Lower leg skin (tissue), 4 donors: ENCODE data around the gene ZBTB47. TPM values are rescaled to one million over a fixed set of nuclear protein-coding genes. Genes with fewer than 3 reads are reported as not detected.

Source experiments
- DNase-seq, 2 donors: peaks; one replicate each; pipeline ENCODE4 v3.0.0-alpha.2; 2019; ENCODE audit warnings: low spot score in 2 of 2
- H3K4me3 ChIP-seq: fragments of 200-600 bp; sonication (generic); 2 replicates; pipeline ENCODE4 v1.5.1; 2017; ENCODE audit warnings: mild to moderate bottlenecking, low read depth; ENCODE audit not compliant: poor library complexity, severe bottlenecking
- POLR2A ChIP-seq, 2 donors: fragments of 450-650 bp; IDR thresholded peaks; one replicate each; pipeline ENCODE4 v1.6.1; 2016 to 2017; ENCODE audit warnings: antibody characterized with exemption in 2 of 2, mild to moderate bottlenecking in 1 of 2, moderate library complexity in 1 of 2
- WGBS, 2 donors: methylation state at CpG; one replicate each; pipeline ENCODE4 v1.1.5; 2018; 5-methylcytosine and 5-hydroxymethylcytosine counted together
- intact Hi-C: fragments of 100-400 bp; cut with DNase I; formaldehyde crosslinking; loops from one replicate; pipeline ENCODE4 v1.15.0; 2023; ENCODE audit warnings: low total_unique reads
- total RNA-seq, 4 donors: library from RNA; depleted of rRNA; stranded (reverse); fragments of >200 nt; gene quantifications; one replicate each; pipeline ENCODE4 v1.1.0, GENCODE V29; 2016
- TF ChIP-seq, protein P1 (sequence below), 3 donors: fragments of 450-650 bp; IDR thresholded peaks; one replicate each; pipeline ENCODE4 v1.5.1; 2016; ENCODE audit warnings: antibody characterized with exemption in 3 of 3, mild to moderate bottlenecking in 3 of 3, moderate library complexity in 2 of 3

Gene ZBTB47
- total RNA-seq, 4 donors from 2014 or later = 14.4 to 25.8 (median 21.2) TPM

GRCh38 chr3:42653303-42653559 is 266 bp upstream of the ZBTB47 start:
- intact Hi-C loops = no loop called here
- no peak for TF ChIP-seq POLR2A (IDR thresholded peaks at IDR 0.05)
- TF ChIP-seq, protein P1, sequence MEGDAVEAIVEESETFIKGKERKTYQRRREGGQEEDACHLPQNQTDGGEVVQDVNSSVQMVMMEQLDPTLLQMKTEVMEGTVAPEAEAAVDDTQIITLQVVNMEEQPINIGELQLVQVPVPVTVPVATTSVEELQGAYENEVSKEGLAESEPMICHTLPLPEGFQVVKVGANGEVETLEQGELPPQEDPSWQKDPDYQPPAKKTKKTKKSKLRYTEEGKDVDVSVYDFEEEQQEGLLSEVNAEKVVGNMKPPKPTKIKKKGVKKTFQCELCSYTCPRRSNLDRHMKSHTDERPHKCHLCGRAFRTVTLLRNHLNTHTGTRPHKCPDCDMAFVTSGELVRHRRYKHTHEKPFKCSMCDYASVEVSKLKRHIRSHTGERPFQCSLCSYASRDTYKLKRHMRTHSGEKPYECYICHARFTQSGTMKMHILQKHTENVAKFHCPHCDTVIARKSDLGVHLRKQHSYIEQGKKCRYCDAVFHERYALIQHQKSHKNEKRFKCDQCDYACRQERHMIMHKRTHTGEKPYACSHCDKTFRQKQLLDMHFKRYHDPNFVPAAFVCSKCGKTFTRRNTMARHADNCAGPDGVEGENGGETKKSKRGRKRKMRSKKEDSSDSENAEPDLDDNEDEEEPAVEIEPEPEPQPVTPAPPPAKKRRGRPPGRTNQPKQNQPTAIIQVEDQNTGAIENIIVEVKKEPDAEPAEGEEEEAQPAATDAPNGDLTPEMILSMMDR (IDR thresholded peaks at IDR 0.05) = no peak
- WGBS, 2 donors = 30 to 34% methylated on average over 3 of the region's 3 CpGs
- DNase-seq = no peak
- peak overlapping the region; percentile 77 for H3K4me3 ChIP-seq

- peak; percentile 40 to 92 for DNase-seq
- H3K4me3 ChIP-seq = peak overlapping the region; percentile 77
- intact Hi-C loops = no loop called here
- 1% methylated on average over 16 to 73 of the region's 94 CpGs for WGBS, 2 donors
- TF ChIP-seq POLR2A (IDR thresholded peaks at IDR 0.05) = no peak
- TF ChIP-seq, protein P1 (IDR thresholded peaks at IDR 0.05) = no peak
Measured at GRCh38 chr3:42654331-42655201, 1.1 kb downstream of the ZBTB47 start.

GRCh38 chr3:42655331-42655888 is 1.9 kb downstream of the ZBTB47 start:
- no peak overlapping the region for H3K4me3 ChIP-seq
- 26 to 83% methylated on average over 1 to 4 of the region's 4 CpGs for WGBS, 2 donors
- TF ChIP-seq, protein P1 (IDR thresholded peaks at IDR 0.05) = no peak
- no peak for TF ChIP-seq POLR2A (IDR thresholded peaks at IDR 0.05)
- intact Hi-C loops = no loop called here
- peak; percentile 36 to 93 for DNase-seq

GRCh38 chr3:42655980-42656679 is 2.6 kb downstream of the ZBTB47 start:
- TF ChIP-seq POLR2A (IDR thresholded peaks at IDR 0.05) = no peak
- TF ChIP-seq, protein P1 (IDR thresholded peaks at IDR 0.05) = no peak
- intact Hi-C loops = no loop called here
- WGBS, 2 donors = 78 to 80% methylated on average over 6 of the region's 6 CpGs
- no peak overlapping the region for H3K4me3 ChIP-seq
- DNase-seq = peak in 1 of 2 donors; percentile 22

DNA sequence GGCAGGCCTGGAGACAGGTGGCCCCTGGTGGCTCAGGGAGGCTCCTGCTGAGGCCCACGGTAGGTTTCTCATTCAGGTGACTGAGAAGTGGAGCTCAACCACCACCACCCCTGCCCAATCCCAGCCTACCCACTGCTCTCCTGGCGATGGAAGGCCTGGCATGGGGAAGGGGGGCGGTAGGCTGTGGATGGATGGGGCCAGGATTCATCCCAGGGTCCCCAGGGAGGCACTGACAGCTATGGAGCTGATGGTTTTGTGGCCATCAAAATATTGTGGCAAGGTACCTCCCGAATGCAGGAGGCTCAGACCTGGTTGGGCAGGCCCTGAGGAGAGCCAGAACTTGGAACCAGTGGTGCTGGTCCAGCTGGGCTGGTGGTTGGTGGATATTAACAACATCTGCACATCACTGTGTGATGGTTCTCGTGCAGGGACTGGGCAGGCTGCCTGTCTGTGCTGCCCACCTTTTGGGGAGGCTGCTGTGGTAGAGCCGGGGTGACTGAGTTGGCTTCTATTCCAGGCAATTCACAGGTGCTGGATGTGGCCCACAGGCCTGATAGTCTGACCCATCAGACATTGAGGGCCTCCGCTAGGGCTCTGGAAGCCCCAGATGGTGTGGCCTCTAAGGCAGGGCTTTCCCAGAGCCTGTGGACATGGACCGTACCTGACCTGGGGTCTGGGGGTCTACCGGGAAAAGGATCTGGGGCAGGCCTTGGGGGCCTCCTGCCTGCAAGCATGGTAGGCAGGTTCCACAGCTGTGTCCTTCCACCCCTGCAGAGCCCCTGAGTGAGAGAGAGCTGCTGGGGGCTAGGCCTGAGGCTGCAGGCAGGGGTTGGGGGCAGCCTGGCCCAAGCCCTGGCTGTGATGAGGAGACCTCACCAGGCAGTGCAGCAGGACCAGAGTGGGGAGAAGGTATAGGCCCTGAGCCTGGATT is 3.4 kb downstream of the ZBTB47 start:
- no peak for TF ChIP-seq POLR2A (IDR thresholded peaks at IDR 0.05)
- TF ChIP-seq, protein P1 (IDR thresholded peaks at IDR 0.05) = no peak
- intact Hi-C loops = no loop called here
- DNase-seq = no peak
- H3K4me3 ChIP-seq = no peak overlapping the region
- WGBS, 2 donors = 75 to 86% methylated on average over 8 to 9 of the region's 9 CpGs
